ENCODE results near the gene TSHZ1. TPM values are rescaled to one million over a fixed set of nuclear protein-coding genes. Genes with fewer than 3 reads are reported as not detected.

TSHZ1 gene
- total and polyA plus RNA-seq, 9 donors = 27.9 to 109 (median 65.6) TPM

- no peaks in the 10 kb centered on the region for H3K9me3 ChIP-seq
- DNase-seq = no peak
- intact Hi-C loops (cut with DNase I) = no loop called here
- no peaks in the 10 kb centered on the region for H3K27me3 ChIP-seq
- peaks cover 4% of the 10 kb centered on the region for H3K4me1 ChIP-seq (ENCODE audit: insufficient read depth)
- no peak overlapping the region for H3K27ac ChIP-seq
- H3K4me3 ChIP-seq = no peak overlapping the region
- TF ChIP-seq CTCF (IDR thresholded peaks at IDR 0.05) = no peak
- no peak for TF ChIP-seq POLR2A (IDR thresholded peaks at IDR 0.05)
- TF ChIP-seq EP300 (IDR thresholded peaks at IDR 0.05) = no peak
- no peaks in the 10 kb centered on the region for H3K36me3 ChIP-seq
- WGBS, 3 donors = 73 to 84% (median 84%) methylated on average over 4 of the region's 4 CpGs
These were observed 79.2 kb downstream of the TSHZ1 start for GRCh38 chr18:75289761-75290160.

GRCh38 chr18:75290737-75291358 lies 80.3 kb downstream of the TSHZ1 start:
- intact Hi-C loops (cut with DNase I) = no loop called here
- TF ChIP-seq EP300 (IDR thresholded peaks at IDR 0.05) (no peak), POLR2A (IDR thresholded peaks at IDR 0.05) (no peak), CTCF (IDR thresholded peaks at IDR 0.05) (no peak)
- DNase-seq = no peak
- H3K27me3 ChIP-seq = no peaks in the 10 kb centered on the region
- peaks cover 4% of the 10 kb centered on the region for H3K4me1 ChIP-seq (ENCODE audit: insufficient read depth)
- no peaks in the 10 kb centered on the region for H3K9me3 ChIP-seq
- no peaks in the 10 kb centered on the region for H3K36me3 ChIP-seq
- WGBS, 3 donors = 87 to 92% (median 89%) methylated on average over 9 of the region's 9 CpGs
- no peak overlapping the region for H3K27ac ChIP-seq
- no peak overlapping the region for H3K4me3 ChIP-seq

GRCh38 chr18:75291460-75291859 lies 80.9 kb downstream of the TSHZ1 start:
- TF ChIP-seq POLR2A (IDR thresholded peaks at IDR 0.05) = no peak
- no peak for TF ChIP-seq EP300 (IDR thresholded peaks at IDR 0.05)
- no peak for TF ChIP-seq CTCF (IDR thresholded peaks at IDR 0.05)
- 72 to 88% (median 88%) methylated on average over 9 of the region's 9 CpGs for WGBS, 3 donors
- no peaks in the 10 kb centered on the region for H3K36me3 ChIP-seq
- no peak overlapping the region for H3K4me3 ChIP-seq
- H3K27ac ChIP-seq = no peak overlapping the region
- intact Hi-C loops (cut with DNase I) = no loop called here
- H3K4me1 ChIP-seq (ENCODE audit: insufficient read depth) = peaks cover 4% of the 10 kb centered on the region
- H3K27me3 ChIP-seq = no peaks in the 10 kb centered on the region
- no peaks in the 10 kb centered on the region for H3K9me3 ChIP-seq
- no peak for DNase-seq

GRCh38 chr18:75293591-75293990 lies 83.0 kb downstream of the TSHZ1 start:
- 75 to 90% (median 88%) methylated on average over 9 of the region's 9 CpGs for WGBS, 3 donors
- no peaks in the 10 kb centered on the region for H3K36me3 ChIP-seq
- no peaks in the 10 kb centered on the region for H3K4me1 ChIP-seq (ENCODE audit: insufficient read depth)
- TF ChIP-seq POLR2A (IDR thresholded peaks at IDR 0.05) (no peak), EP300 (IDR thresholded peaks at IDR 0.05) (no peak), CTCF (IDR thresholded peaks at IDR 0.05) (no peak)
- no peak for DNase-seq
- no peak overlapping the region for H3K27ac ChIP-seq
- H3K4me3 ChIP-seq = no peak overlapping the region
- H3K27me3 ChIP-seq = no peaks in the 10 kb centered on the region
- no peaks in the 10 kb centered on the region for H3K9me3 ChIP-seq
- intact Hi-C loops (cut with DNase I) = no loop called here
